SK-N-SH (cell line): ENCODE results near the gene CAVIN3. TPM values are rescaled to one million over a fixed set of nuclear protein-coding genes. Genes with fewer than 3 reads are reported as not detected.

Experiments
- CTCF ChIA-PET: fragments of 300-600, 350-600 bp; formaldehyde crosslinking; extraction: SDS; loops from one replicate; lab custom pipeline; 2021; lab: Yijun Ruan, JAX
- POLR2A ChIA-PET: fragments of 350-600 bp; sonication (Branson Sonifier 250); formaldehyde crosslinking; extraction: SDS; loops from one replicate; lab custom pipeline; 2020; ENCODE audit warnings: antibody characterized with exemption, inconsistent platforms; lab: Yijun Ruan, JAX
- DNase-seq: peaks from one replicate; pipeline ENCODE4 v3.0.0; 2012
- H2AFZ ChIP-seq: fragments of 200-600 bp; sonication (generic); 2 replicates; pipeline ENCODE4 v1.8.1; 2016; ENCODE audit warnings: antibody characterized with exemption, mild to moderate bottlenecking, low read depth
- H3F3A ChIP-seq: fragments of 200-600 bp; sonication (generic); replicated peaks from 2 replicates; pipeline ENCODE3; 2016; ENCODE audit warnings: antibody characterized with exemption, mild to moderate bottlenecking; ENCODE audit not compliant: insufficient read depth
- H3K27ac ChIP-seq, 2 experiments: fragments of 200-500 bp in 1 of 2; fragments of 200-600 bp in 1 of 2; sonication (Bioruptor generic) in 1 of 2; sonication (generic), shearing (Covaris generic) in 1 of 2; 2 replicates each; pipeline versions ENCODE4 v1.5.1 to v1.6.1; 2014 to 2016; ENCODE audit warnings: low read depth in 2 of 2, inconsistent platforms in 1 of 2, low read length in 1 of 2, mild to moderate bottlenecking in 1 of 2, mixed read lengths in 1 of 2
- H3K27me3 ChIP-seq: fragments of 200-600 bp; sonication (generic), shearing (Covaris generic); 2 replicates; pipeline ENCODE4 v1.6.1; 2016; ENCODE audit warnings: mixed run types; ENCODE audit not compliant: insufficient read depth
- H3K36me3 ChIP-seq, 2 experiments: fragments of 200-500 bp in 1 of 2; fragments of 200-600 bp in 1 of 2; sonication (Bioruptor generic) in 1 of 2; sonication (generic) in 1 of 2; replicated peaks in 1 of 2; 2 replicates each; pipeline versions ENCODE3 to v1.5.1; 2014 to 2016; ENCODE audit warnings: low read length in 1 of 2, mild to moderate bottlenecking in 1 of 2; ENCODE audit not compliant: insufficient read depth in 2 of 2, control insufficient read depth in 1 of 2
- H3K4me1 ChIP-seq, 2 experiments: fragments of 200-500 bp in 1 of 2; fragments of 200-600 bp in 1 of 2; sonication (Bioruptor generic) in 1 of 2; sonication (generic), shearing (Covaris generic) in 1 of 2; 2 replicates each; pipeline versions ENCODE4 v1.5.1 to v1.6.1; 2014 to 2016; ENCODE audit warnings: low read depth in 1 of 2, low read length in 1 of 2, mixed run types in 1 of 2; ENCODE audit not compliant: insufficient read depth in 2 of 2, control insufficient read depth in 1 of 2
- H3K4me2 ChIP-seq: fragments of 200-600 bp; sonication (generic), shearing (Covaris generic); 2 replicates; pipeline ENCODE4 v1.6.1; 2017; ENCODE audit warnings: mixed run types
- H3K4me3 ChIP-seq, 2 experiments: fragments of 200-500 bp in 1 of 2; fragments of 200-600 bp in 1 of 2; sonication (Bioruptor generic) in 1 of 2; sonication (generic), shearing (Covaris generic) in 1 of 2; 2 replicates each; pipeline versions ENCODE4 v1.5.1 to v1.8.1; 2014 to 2016; ENCODE audit warnings: low read depth in 2 of 2, inconsistent platforms in 1 of 2, low read length in 1 of 2, mild to moderate bottlenecking in 1 of 2, mixed read lengths in 1 of 2, moderate library complexity in 1 of 2
- H3K79me2 ChIP-seq: fragments of 200-600 bp; sonication (generic); 2 replicates; pipeline ENCODE4 v1.8.1; 2017; ENCODE audit warnings: mild to moderate bottlenecking; ENCODE audit not compliant: insufficient read depth
- H3K9ac ChIP-seq: fragments of 200-600 bp; sonication (generic); 2 replicates; pipeline ENCODE4 v1.6.1; 2017; ENCODE audit warnings: mixed run types
- H3K9me2 ChIP-seq: fragments of 200-600 bp; sonication (generic); 2 replicates; pipeline ENCODE4 v1.6.1; 2017; ENCODE audit warnings: mixed run types
- H3K9me3 ChIP-seq: fragments of 200-600 bp; sonication (generic); 2 replicates; pipeline ENCODE4 v1.6.1; 2017; ENCODE audit warnings: mixed run types, mild to moderate bottlenecking, moderate library complexity
- H4K20me1 ChIP-seq: fragments of 200-600 bp; sonication (generic); 2 replicates; pipeline ENCODE4 v1.6.1; 2017; ENCODE audit warnings: mild to moderate bottlenecking, mixed run types; ENCODE audit not compliant: insufficient read depth
- CHD2 ChIP-seq: fragments of 150-350 bp; IDR thresholded peaks from 2 replicates; pipeline ENCODE4 v1.6.1; 2018; ENCODE audit warnings: low read length; ENCODE audit not compliant: partially characterized antibody
- EP300 ChIP-seq, 2 experiments: IDR thresholded peaks; 2 replicates each; pipeline versions ENCODE4 v1.4.0 to v1.6.1; 2012; ENCODE audit warnings: borderline replicate concordance in 1 of 2, low read depth in 1 of 2, low read length in 1 of 2
- EZH2phosphoT487 ChIP-seq: fragments of 200-600 bp; sonication (generic); IDR thresholded peaks from 2 replicates; pipeline ENCODE4 v1.6.1; 2017; ENCODE audit warnings: low read depth, mixed run types, mild to moderate bottlenecking, antibody characterized with exemption, moderate library complexity, borderline replicate concordance
- FOSL2 ChIP-seq: IDR thresholded peaks from 2 replicates; pipeline ENCODE4 v1.4.0; 2012; ENCODE audit warnings: low read depth, mild to moderate bottlenecking, moderate library complexity, borderline replicate concordance
- FOXJ3 ChIP-seq: sonication (generic); formaldehyde crosslinking; IDR thresholded peaks from 2 replicates; pipeline ENCODE4 v1.5.1; 2020; ENCODE audit warnings: mild to moderate bottlenecking, missing genetic modification reagents
- FOXM1 ChIP-seq: IDR thresholded peaks from 2 replicates; pipeline ENCODE4 v1.4.0; 2012; ENCODE audit warnings: low read depth, mild to moderate bottlenecking
- GABPA ChIP-seq: IDR thresholded peaks from 2 replicates; pipeline ENCODE4 v1.4.0; 2012; ENCODE audit warnings: low read depth, mild to moderate bottlenecking
- JUND ChIP-seq: IDR thresholded peaks from 2 replicates; pipeline ENCODE4 v1.4.0; 2012
- MEF2A ChIP-seq: IDR thresholded peaks from 2 replicates; pipeline ENCODE4 v1.4.0; 2012; ENCODE audit warnings: low read depth, borderline replicate concordance
- MXI1 ChIP-seq: IDR thresholded peaks from 2 replicates; pipeline ENCODE4 v1.6.1; 2012; ENCODE audit warnings: mild to moderate bottlenecking, low read depth, low read length, improper control_type of control experiment
- NFIC ChIP-seq: IDR thresholded peaks from 2 replicates; pipeline ENCODE4 v1.4.0; 2012; ENCODE audit warnings: borderline replicate concordance
- NRF1 ChIP-seq: IDR thresholded peaks from 2 replicates; pipeline ENCODE4 v1.6.1; 2012; ENCODE audit warnings: low read depth, mild to moderate bottlenecking, low read length
- POLR2AphosphoS5 ChIP-seq: IDR thresholded peaks from 2 replicates; pipeline ENCODE4 v1.6.1; 2012; ENCODE audit warnings: low read depth, low read length
- RAD21 ChIP-seq: IDR thresholded peaks from 2 replicates; pipeline ENCODE4 v1.6.1; 2012; ENCODE audit warnings: mild to moderate bottlenecking, low read length
- RFX5 ChIP-seq: IDR thresholded peaks from 2 replicates; pipeline ENCODE4 v1.6.1; 2012; ENCODE audit warnings: mild to moderate bottlenecking, improper control_type of control experiment, low read length
- SIN3A ChIP-seq: IDR thresholded peaks from 2 replicates; pipeline ENCODE4 v1.6.1; 2012; ENCODE audit warnings: low read depth, mild to moderate bottlenecking, low read length, moderate library complexity, borderline replicate concordance
- SMC3 ChIP-seq: IDR thresholded peaks from 2 replicates; pipeline ENCODE4 v1.6.1; 2012; ENCODE audit warnings: low read depth, low read length, improper control_type of control experiment
- TAF1 ChIP-seq: IDR thresholded peaks from 2 replicates; pipeline ENCODE4 v1.6.1; 2012; ENCODE audit warnings: low read depth, mild to moderate bottlenecking, low read length, moderate library complexity, borderline replicate concordance
- TCF12 ChIP-seq: IDR thresholded peaks from 2 replicates; pipeline ENCODE4 v1.4.0; 2012
- polyA plus RNA-seq, 3 experiments: library from polyadenylated mRNA; depleted of rRNA; stranded (reverse); fragments of >200 nt; gene quantifications; 2 replicates each; pipeline ENCODE4 v1.2.3, GENCODE V29; 2012
- TF ChIP-seq, protein P1 (sequence below): IDR thresholded peaks from 2 replicates; pipeline ENCODE4 v1.4.0; 2012; ENCODE audit warnings: low read depth, borderline replicate concordance
- TF ChIP-seq, protein P2 (sequence below): IDR thresholded peaks from 2 replicates; pipeline ENCODE4 v1.4.0; 2012; ENCODE audit warnings: low read depth, borderline replicate concordance
- TF ChIP-seq, protein P3 (sequence below): fragments of 200-600 bp; sonication (generic); IDR thresholded peaks from 2 replicates; pipeline ENCODE4 v1.6.1; 2017; ENCODE audit warnings: antibody characterized with exemption, mild to moderate bottlenecking, moderate library complexity
- TF ChIP-seq, protein P4 (sequence below): fragments of 150-350 bp; IDR thresholded peaks from 2 replicates; pipeline ENCODE4 v1.6.1; 2017; ENCODE audit warnings: antibody characterized with exemption, low read length, low read depth, borderline replicate concordance
- TF ChIP-seq, protein P5 (sequence below): IDR thresholded peaks from 2 replicates; pipeline ENCODE4 v1.4.0; 2012; ENCODE audit warnings: low read depth
- TF ChIP-seq, protein P6 (sequence below): IDR thresholded peaks from 2 replicates; pipeline ENCODE4; 2012

The CAVIN3 gene
- polyA plus RNA-seq, 1 of the 3 experiments (the other 2 are of a cell fraction): 23.5 TPM

DNA sequence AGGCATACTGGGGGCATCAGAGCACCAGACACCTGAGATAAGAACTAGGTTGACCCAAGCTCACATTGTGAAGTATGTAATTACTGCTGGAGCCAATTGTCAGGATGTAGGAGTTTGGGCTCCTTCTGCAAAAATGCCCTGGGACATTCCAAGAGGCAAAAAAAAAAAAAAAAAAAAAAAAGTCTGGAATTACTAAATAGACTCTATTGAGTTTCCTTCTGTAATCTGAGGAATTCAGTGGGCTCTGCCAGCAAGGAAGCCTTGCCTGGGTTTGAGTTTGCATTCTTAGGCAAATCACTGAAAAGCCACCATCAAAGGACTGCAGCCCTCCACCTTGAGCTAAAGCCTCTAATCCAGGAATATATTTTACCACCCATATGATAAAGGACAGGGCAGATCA, 8.0 kb upstream of the CAVIN3 start (continued):
- TF ChIP-seq MEF2A (no peak), FOXJ3 (CRISPR knock-in tag) (no peak), CHD2 (no peak), EP300 (IDR thresholded peaks at IDR 0.05; ENCODE audit: borderline replicate concordance in 1 of 2, low read depth in 1 of 2, low read length in 1 of 2) (no peak), NFIC (no peak), JUND (no peak), RFX5 (no peak), POLR2AphosphoS5 (no peak), RAD21 (no peak)
- TF ChIP-seq, protein P1, sequence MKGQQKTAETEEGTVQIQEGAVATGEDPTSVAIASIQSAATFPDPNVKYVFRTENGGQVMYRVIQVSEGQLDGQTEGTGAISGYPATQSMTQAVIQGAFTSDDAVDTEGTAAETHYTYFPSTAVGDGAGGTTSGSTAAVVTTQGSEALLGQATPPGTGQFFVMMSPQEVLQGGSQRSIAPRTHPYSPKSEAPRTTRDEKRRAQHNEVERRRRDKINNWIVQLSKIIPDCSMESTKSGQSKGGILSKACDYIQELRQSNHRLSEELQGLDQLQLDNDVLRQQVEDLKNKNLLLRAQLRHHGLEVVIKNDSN: no peak
- TF ChIP-seq, protein P2, sequence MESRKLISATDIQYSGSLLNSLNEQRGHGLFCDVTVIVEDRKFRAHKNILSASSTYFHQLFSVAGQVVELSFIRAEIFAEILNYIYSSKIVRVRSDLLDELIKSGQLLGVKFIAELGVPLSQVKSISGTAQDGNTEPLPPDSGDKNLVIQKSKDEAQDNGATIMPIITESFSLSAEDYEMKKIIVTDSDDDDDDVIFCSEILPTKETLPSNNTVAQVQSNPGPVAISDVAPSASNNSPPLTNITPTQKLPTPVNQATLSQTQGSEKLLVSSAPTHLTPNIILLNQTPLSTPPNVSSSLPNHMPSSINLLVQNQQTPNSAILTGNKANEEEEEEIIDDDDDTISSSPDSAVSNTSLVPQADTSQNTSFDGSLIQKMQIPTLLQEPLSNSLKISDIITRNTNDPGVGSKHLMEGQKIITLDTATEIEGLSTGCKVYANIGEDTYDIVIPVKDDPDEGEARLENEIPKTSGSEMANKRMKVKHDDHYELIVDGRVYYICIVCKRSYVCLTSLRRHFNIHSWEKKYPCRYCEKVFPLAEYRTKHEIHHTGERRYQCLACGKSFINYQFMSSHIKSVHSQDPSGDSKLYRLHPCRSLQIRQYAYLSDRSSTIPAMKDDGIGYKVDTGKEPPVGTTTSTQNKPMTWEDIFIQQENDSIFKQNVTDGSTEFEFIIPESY: no peak
- TF ChIP-seq, protein P3, sequence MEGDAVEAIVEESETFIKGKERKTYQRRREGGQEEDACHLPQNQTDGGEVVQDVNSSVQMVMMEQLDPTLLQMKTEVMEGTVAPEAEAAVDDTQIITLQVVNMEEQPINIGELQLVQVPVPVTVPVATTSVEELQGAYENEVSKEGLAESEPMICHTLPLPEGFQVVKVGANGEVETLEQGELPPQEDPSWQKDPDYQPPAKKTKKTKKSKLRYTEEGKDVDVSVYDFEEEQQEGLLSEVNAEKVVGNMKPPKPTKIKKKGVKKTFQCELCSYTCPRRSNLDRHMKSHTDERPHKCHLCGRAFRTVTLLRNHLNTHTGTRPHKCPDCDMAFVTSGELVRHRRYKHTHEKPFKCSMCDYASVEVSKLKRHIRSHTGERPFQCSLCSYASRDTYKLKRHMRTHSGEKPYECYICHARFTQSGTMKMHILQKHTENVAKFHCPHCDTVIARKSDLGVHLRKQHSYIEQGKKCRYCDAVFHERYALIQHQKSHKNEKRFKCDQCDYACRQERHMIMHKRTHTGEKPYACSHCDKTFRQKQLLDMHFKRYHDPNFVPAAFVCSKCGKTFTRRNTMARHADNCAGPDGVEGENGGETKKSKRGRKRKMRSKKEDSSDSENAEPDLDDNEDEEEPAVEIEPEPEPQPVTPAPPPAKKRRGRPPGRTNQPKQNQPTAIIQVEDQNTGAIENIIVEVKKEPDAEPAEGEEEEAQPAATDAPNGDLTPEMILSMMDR: no peak
- TF ChIP-seq, protein P4, sequence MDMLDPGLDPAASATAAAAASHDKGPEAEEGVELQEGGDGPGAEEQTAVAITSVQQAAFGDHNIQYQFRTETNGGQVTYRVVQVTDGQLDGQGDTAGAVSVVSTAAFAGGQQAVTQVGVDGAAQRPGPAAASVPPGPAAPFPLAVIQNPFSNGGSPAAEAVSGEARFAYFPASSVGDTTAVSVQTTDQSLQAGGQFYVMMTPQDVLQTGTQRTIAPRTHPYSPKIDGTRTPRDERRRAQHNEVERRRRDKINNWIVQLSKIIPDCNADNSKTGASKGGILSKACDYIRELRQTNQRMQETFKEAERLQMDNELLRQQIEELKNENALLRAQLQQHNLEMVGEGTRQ: no peak

DNA sequence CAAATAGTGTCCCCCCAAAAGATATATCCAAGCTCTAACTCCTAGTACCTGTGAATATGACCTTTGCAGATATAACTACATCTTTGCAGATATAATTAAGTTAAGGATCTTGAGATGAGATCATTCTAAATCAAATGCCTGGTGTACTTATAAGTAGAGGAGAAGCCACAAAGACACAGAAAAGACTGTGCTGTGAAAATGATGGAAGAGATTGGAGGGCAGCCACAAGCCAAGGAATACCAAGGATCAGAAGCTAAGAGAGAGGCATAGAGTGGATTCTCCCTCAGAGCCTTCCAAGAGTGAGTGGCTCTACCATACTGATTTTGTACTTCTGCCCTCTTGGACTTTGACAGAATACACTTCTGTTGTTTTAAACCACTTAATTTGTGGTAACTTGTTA, 7.5 kb upstream of the CAVIN3 start:
- Histone ChIP-seq H3K4me2 (no peak overlapping the region), H3K9me2 (no peaks in the 10 kb centered on the region), H3K9ac (no peak overlapping the region), H3K4me1 (peaks cover 0 to 1% of the 10 kb centered on the region in 2 experiments; a peak in 1 of 4 replicates), H3K4me3 (no peak overlapping the region), H3K36me3 (no peaks in the 10 kb centered on the region), H3F3A (no peaks in the 10 kb centered on the region), H2AFZ (no peak overlapping the region), H3K9me3 (no peaks in the 10 kb centered on the region), H4K20me1 (no peaks in the 10 kb centered on the region), H3K79me2 (no peaks in the 10 kb centered on the region), H3K27me3 (peaks cover 7% of the 10 kb centered on the region; the same call in 1 of the 2 replicates), H3K27ac (no peak overlapping the region)
- TF ChIP-seq JUND: no peak
- no peak for TF ChIP-seq NFIC
- TF ChIP-seq, protein P5, sequence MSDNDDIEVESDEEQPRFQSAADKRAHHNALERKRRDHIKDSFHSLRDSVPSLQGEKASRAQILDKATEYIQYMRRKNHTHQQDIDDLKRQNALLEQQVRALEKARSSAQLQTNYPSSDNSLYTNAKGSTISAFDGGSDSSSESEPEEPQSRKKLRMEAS: no peak
- TF ChIP-seq CHD2: no peak
- no peak for TF ChIP-seq TCF12
- TF ChIP-seq SIN3A: no peak
- TF ChIP-seq MEF2A: no peak
- no peak for TF ChIP-seq NRF1
- no peak for TF ChIP-seq SMC3
- TF ChIP-seq TAF1: no peak
- no peak for TF ChIP-seq MXI1
- TF ChIP-seq, protein P1: no peak
- no peak for TF ChIP-seq FOSL2
- TF ChIP-seq EP300 (IDR thresholded peaks at IDR 0.05; ENCODE audit: borderline replicate concordance in 1 of 2, low read depth in 1 of 2, low read length in 1 of 2): no peak
- no peak for TF ChIP-seq FOXM1
- no peak for TF ChIP-seq RAD21
- no peak for TF ChIP-seq EZH2phosphoT487
- TF ChIP-seq, protein P6, sequence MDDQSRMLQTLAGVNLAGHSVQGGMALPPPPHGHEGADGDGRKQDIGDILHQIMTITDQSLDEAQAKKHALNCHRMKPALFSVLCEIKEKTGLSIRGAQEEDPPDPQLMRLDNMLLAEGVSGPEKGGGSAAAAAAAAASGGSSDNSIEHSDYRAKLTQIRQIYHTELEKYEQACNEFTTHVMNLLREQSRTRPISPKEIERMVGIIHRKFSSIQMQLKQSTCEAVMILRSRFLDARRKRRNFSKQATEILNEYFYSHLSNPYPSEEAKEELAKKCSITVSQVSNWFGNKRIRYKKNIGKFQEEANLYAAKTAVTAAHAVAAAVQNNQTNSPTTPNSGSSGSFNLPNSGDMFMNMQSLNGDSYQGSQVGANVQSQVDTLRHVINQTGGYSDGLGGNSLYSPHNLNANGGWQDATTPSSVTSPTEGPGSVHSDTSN: no peak
- no peak for TF ChIP-seq GABPA
- POLR2A ChIA-PET: no interaction called here
- DNase-seq: no peak
- CTCF ChIA-PET: interaction anchor here (1.4 to 5.2 kb wide), 3 partner anchors 11 to 35 kb away, joined by 5 to 30 read pairs (median 10); no protein-coding TSS in a partner anchor
